ENCODE results near the gene MRPL9.
A peak's percentile ranks its signal among the peaks of the same experiment; 100 is the strongest.
"Not testable (repeated sequence)": the region's sequence is repeated elsewhere in the genome, so short reads cannot be mapped to it uniquely, and the experiment has no call there.

MRPL9 gene

DNA sequence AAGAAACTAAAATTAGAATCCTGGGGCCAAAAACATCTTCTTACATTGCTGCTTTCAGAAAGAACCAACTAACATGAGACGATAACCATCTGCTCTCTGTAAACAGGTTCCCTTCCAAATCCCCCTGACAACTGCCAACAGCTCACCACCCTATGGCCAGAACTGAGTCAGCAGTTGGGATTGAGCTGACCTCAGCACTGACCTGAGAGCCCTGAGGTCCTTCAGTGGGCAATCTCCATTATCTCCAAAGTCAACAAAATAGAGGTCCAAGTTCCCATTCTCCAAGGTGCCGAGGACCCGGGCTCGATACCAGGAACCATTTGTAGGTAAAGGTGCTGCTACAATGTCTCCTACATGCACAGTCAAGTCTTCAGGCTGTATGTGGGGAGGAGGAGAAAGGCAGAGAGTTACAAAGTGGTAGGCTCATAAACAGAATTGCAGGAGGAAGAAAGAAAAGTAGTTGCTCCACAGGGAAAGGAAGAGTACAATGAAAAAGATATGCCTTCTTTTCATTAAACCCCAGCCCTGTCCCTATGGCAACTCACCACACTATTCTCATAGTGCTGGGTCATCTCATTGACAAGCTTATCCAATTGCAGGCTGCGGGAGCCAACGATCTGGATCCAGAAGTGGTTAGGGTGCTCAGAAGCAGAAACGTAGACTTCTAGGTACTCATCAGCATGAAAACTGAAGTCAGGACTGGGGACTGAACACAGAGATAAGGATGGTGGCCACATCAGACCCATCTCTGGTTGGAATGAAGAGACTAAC is 12.8 kb upstream of the MRPL9 start:
- peaks cover 32% of the 10 kb centered on the region for H3K36me3 Mint-ChIP-seq
- ATAC-seq (ENCODE audit: low read depth) (no peak), DNase-seq (ENCODE audit: low spot score in 2 of 2) (no peak)
- no peaks in the 10 kb centered on the region for H3K27me3 Mint-ChIP-seq
- H3K4me1 Mint-ChIP-seq, result no peaks in the 10 kb centered on the region
- no peaks in the 10 kb centered on the region for H3K9me3 Mint-ChIP-seq
- H3K4me3 Mint-ChIP-seq, result no peak overlapping the region
- no peak overlapping the region for H3K27ac Mint-ChIP-seq

DNA sequence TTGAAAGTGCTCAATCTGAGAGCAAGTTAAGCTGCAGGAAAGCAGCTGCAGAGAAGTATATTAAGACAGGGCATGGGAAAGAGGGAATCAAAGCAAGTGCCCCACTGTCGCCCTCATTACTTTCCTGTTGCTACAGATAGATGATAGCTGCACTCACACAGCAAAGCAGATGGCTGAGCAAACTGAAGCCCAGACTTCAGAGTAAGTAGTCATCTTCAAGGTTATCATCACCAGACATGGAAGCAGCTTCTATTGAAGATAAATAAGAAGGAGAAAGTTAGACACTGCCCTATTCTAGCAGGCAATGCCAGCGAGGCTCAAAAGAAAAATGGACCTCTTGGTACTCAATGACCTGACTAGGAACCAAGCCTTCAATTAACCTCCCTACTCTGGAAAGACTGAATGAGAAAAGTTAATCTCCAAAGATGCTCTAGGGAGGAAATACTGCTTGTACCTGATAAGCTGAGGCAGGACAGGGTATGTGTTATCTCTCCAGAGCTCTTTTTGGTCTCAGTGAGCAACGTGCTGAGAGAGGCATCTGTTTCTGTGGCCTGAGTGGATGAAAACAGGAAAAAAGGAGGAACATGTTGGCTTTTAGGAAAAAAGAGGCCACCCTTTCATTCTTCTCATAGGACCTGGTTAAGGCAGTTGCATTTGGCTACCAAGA is 11.1 kb upstream of the MRPL9 start:
- Mint-ChIP-seq H3K4me3 (no peak overlapping the region), H3K9me3 (no peaks in the 10 kb centered on the region), H3K27me3 (no peaks in the 10 kb centered on the region), H3K36me3 (peaks cover 32% of the 10 kb centered on the region), H3K4me1 (no peaks in the 10 kb centered on the region), H3K27ac (no peak overlapping the region)
- ATAC-seq (ENCODE audit: low read depth), result no peak
- no peak for DNase-seq (ENCODE audit: low spot score in 2 of 2)

DNA sequence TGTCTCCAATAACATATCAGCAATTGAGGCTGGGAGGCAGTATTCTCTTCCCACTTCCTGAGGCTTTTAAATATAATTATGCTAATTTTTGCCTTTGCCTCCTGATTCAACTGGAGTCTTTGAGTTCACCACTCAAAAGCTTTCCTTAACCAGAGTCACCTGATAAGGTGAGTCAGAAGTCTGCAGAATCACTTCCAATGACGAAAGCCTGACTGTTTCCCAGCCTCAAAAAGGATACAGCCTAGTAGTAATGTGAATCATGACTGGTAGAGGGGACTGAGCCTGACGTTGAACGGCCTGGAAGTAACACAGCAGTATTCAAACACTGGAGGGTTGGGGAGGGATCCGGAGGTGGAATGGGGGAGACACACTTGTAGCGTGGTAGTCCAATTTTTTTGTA is 10.4 kb upstream of the MRPL9 start:
- peaks cover 28% of the 10 kb centered on the region for H3K36me3 Mint-ChIP-seq
- H3K27me3 Mint-ChIP-seq, result no peaks in the 10 kb centered on the region
- H3K9me3 Mint-ChIP-seq, result no peaks in the 10 kb centered on the region
- ATAC-seq (ENCODE audit: low read depth) (no peak), DNase-seq (ENCODE audit: low spot score in 2 of 2) (no peak)
- H3K4me1 Mint-ChIP-seq, result no peaks in the 10 kb centered on the region
- H3K4me3 Mint-ChIP-seq, result no peak overlapping the region
- H3K27ac Mint-ChIP-seq, result no peak overlapping the region

DNA sequence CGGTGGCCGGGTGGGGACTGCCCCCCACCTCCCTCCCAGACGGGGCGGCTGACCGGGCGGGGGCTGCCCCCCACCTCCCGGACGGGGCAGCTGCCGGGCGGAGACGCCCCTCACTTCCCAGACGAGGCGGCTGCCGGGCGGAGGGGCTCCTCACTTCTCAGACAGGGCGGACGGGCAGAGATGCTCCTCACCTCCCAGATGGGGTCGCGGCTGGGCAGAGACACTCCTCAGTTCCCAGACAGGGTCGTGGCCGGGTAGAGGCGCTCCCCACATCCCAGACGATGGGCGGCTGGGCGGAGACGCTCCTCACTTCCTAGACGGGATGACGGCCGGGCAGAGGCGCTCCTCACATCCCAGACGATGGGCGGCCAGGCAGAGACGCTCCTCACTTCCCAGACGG is 6.0 kb upstream of the MRPL9 start:
- DNase-seq (ENCODE audit: low spot score in 2 of 2); H3K27ac Mint-ChIP-seq; H3K4me3 Mint-ChIP-seq; H3K4me1 Mint-ChIP-seq; H3K36me3 Mint-ChIP-seq; H3K27me3 Mint-ChIP-seq; ATAC-seq (ENCODE audit: low read depth); H3K9me3 Mint-ChIP-seq: not testable (repeated sequence)

DNA sequence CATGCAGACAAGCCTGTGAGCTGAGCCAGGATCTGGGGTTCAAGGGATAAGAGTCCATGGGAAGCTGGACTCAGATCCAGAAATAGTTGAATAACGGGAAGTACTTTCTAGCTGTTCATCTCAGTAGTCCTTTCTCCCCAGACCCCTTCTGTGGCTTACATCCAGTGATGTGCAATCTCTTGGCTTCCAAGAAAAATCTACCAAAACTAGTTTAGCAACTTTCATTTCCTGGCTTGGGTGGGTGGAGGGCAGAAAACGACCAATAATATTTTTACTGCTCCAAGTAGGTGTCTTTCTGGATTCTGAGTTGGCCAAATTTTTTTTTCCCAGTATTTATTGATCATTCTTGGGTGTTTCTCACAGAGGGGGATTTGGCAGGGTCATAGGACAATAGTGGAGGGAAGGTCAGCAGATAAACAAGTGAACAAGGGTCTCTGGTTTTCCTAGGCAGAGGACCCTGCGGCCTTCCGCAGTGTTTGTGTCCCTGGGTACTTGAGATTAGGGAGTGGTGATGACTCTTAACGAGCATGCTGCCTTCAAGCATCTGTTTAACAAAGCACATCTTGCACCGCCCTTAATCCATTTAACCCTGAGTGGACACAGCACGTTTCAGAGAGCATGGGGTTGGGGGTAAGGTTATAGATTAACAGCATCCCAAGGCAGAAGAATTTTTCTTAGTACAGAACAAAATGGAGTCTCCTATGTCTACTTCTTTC is 5.2 kb upstream of the MRPL9 start:
- H3K27me3 Mint-ChIP-seq; H3K36me3 Mint-ChIP-seq; H3K4me1 Mint-ChIP-seq; DNase-seq (ENCODE audit: low spot score in 2 of 2); H3K9me3 Mint-ChIP-seq; ATAC-seq (ENCODE audit: low read depth); H3K4me3 Mint-ChIP-seq; H3K27ac Mint-ChIP-seq: not testable (repeated sequence)

DNA sequence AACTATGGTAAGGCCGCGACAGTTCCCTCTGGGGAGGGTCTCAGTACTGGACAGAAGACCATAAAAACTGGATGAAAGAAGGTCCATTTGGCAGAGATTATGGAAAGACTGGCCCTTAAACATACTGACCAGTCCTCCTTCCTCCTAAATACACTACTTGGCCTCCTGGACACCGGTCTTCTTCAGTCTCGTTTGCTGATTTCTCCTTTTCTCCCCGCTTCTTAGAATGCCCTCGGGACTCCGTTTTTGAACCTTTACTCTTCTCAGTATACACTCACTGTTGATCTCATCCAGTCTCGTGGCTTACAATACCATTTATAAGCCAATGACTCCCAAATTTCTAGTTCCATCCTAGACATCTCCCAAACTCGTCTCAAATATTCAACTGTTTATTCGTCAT is 694 bp upstream of the MRPL9 start:
- ATAC-seq (ENCODE audit: low read depth) (no peak), DNase-seq (ENCODE audit: low spot score in 2 of 2) (no peak)
- Mint-ChIP-seq H3K9me3 (no peaks in the 10 kb centered on the region), H3K27me3 (no peaks in the 10 kb centered on the region), H3K4me1 (peaks cover 13% of the 10 kb centered on the region), H3K36me3 (peaks cover 15% of the 10 kb centered on the region), H3K4me3 (peak overlapping the region; percentile 96), H3K27ac (peak overlapping the region; percentile 98)

DNA sequence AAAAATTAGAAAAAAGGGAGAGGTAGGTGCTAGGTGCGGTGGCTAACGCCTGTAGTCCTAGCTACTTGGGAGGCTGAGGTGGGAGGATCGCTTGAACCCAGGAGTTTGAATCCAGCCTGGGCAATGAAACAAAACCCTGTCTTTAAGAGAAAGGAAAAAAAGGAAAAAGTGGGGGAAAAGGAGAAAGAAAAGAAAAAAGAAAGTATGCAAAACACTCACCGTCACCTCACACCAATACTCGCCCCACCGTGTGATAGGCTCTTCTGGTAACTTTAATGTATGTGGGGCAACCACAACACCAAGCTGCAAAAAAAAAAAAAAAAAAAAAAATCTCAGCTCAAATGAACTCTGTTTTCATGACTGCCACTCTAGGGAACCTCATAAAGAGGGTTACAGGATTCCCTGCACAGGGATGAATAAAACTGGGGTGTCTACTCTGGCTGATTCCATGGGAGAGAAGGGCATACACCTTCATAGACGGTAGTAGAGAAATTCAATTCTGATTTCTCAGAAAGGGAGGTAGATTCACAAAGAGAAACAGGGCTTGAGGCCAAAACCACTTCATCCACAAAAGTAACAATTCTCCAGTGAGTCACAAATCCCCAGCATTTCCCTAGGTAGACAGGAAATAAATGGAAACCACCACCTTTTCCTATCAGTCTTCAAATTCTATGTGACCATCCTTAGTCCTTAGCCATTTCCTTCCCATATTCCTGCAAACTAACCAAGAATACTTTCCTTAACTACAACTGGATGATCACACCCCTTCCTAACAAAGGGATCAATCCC is 2.5 kb downstream of the MRPL9 start:
- DNase-seq (ENCODE audit: low spot score in 2 of 2), result no peak
- no peak overlapping the region for H3K27ac Mint-ChIP-seq
- H3K4me1 Mint-ChIP-seq, result peaks cover 13% of the 10 kb centered on the region
- no peak overlapping the region for H3K4me3 Mint-ChIP-seq
- no peaks in the 10 kb centered on the region for H3K27me3 Mint-ChIP-seq
- no peaks in the 10 kb centered on the region for H3K9me3 Mint-ChIP-seq
- no peak for ATAC-seq (ENCODE audit: low read depth)
- H3K36me3 Mint-ChIP-seq, result peaks cover 26% of the 10 kb centered on the region

DNA sequence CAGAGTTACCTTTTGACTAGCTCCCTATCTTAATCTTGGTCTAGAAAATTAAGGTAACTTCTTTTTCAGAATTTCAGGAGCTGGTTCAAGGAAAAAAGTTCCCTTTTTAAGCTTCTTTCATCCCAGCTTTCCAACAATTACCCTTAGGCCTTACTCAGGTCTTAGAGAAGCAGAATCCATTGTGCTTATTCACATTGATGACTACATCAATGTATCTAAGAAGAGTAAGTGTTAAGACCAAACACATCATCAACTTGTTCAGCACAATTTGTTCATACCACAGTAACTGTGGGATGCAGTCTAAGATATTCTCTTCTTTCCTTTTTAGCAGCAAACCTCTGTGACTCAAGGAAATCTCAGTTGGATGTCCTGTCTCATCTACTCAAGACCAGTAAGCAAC is 4.1 kb downstream of the MRPL9 start:
- H3K4me1 Mint-ChIP-seq, result peaks cover 11% of the 10 kb centered on the region
- H3K36me3 Mint-ChIP-seq, result peaks cover 29% of the 10 kb centered on the region
- no peaks in the 10 kb centered on the region for H3K27me3 Mint-ChIP-seq
- no peaks in the 10 kb centered on the region for H3K9me3 Mint-ChIP-seq
- no peak overlapping the region for H3K4me3 Mint-ChIP-seq
- DNase-seq (ENCODE audit: low spot score in 2 of 2) (no peak), ATAC-seq (ENCODE audit: low read depth) (no peak)
- H3K27ac Mint-ChIP-seq, result no peak overlapping the region

DNA sequence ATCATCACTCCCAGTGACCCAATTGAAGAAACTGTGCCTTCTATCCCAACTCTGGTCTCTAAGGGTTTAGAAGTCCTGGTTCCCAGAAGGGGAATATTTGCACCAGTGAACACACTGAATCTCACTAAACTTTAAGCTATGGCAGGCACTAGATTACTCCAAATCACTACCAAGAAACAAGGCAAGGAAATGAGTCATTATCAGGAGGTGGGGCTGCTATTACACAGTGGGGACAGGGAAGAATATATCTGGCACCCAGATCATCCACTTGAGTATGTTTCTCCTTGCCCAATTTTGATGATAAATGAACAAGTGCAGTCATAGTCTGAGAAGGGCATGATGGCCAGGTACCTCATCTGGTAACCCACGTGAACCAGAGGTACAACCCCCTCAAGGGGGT is 7.0 kb downstream of the MRPL9 start:
- H3K27me3 Mint-ChIP-seq, result peaks cover 2% of the 10 kb centered on the region
- H3K9me3 Mint-ChIP-seq, result no peaks in the 10 kb centered on the region
- H3K27ac Mint-ChIP-seq, result no peak overlapping the region
- H3K4me1 Mint-ChIP-seq, result no peaks in the 10 kb centered on the region
- H3K4me3 Mint-ChIP-seq, result no peak overlapping the region
- no peak for DNase-seq (ENCODE audit: low spot score in 2 of 2)
- H3K36me3 Mint-ChIP-seq, result peaks cover 26% of the 10 kb centered on the region
- ATAC-seq (ENCODE audit: low read depth), result no peak

DNA sequence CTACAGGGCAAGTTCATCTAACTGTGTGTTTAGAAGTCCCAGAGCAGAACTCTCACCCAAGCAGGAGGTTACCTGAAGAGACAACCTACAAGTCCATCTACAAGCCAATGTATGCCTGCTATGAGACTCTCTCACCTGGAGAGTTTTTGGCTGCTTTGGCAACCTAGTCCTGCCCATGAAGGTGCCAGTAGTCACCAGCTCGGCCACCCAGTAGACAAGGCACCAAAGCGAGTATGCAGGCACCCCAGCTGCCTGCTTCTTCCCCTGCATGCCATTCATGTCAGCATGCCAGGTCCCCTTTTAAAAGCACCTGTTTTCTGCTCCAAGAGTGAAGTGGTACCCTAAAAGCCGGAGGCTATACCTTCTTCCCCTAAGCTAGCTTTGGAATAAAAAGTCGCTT is 21.8 kb downstream of the MRPL9 start:
- no peak overlapping the region for H3K4me3 Mint-ChIP-seq
- no peak for DNase-seq (ENCODE audit: low spot score in 2 of 2)
- peaks cover 11% of the 10 kb centered on the region for H3K9me3 Mint-ChIP-seq
- H3K27ac Mint-ChIP-seq, result no peak overlapping the region
- H3K4me1 Mint-ChIP-seq, result no peaks in the 10 kb centered on the region
- ATAC-seq (ENCODE audit: low read depth), result no peak
- H3K36me3 Mint-ChIP-seq, result peaks cover 3% of the 10 kb centered on the region
- peaks cover 2% of the 10 kb centered on the region for H3K27me3 Mint-ChIP-seq

DNA sequence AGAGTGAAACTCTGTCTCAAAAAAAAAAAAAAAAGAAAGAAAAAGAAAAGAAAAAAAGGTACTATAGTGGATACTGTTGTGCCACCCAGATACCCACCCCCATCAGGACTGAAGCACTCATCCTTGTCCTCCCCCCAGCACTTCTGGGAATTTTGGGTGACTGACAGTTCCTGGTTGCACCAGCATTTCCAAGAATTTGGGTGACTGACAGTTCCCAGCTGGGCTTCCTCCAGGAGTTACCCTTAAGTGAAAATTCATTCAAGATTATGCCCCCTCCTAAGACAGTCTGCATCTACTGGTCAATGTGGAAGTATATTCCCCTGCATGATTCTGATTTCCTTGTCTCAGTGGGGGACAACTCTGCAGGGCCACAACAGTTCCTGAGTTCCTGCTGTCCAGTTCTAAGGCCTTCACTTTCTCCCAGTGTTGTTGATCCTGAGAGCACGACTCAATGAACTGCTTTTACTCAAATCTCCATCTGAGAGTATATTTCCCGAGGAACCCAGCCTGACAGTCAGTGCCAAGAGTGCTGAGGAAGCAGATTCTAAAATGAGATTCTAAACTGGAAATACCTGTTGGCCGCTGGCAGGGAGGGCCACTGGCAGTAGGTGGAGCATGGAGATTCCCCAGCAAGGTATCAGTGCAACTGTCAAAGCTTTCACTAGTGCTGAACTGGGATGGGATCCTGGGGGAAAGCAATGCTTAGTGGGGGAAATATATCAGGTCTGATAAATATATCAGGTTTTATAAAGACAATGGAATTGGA is 23.5 kb downstream of the MRPL9 start:
- DNase-seq (ENCODE audit: low spot score in 2 of 2) (no peak), ATAC-seq (ENCODE audit: low read depth) (no peak)
- Mint-ChIP-seq H3K36me3 (peaks cover 4% of the 10 kb centered on the region), H3K9me3 (peaks cover 11% of the 10 kb centered on the region), H3K27ac (no peak overlapping the region), H3K27me3 (peaks cover 5% of the 10 kb centered on the region), H3K4me3 (no peak overlapping the region), H3K4me1 (peaks cover 3% of the 10 kb centered on the region)

DNA sequence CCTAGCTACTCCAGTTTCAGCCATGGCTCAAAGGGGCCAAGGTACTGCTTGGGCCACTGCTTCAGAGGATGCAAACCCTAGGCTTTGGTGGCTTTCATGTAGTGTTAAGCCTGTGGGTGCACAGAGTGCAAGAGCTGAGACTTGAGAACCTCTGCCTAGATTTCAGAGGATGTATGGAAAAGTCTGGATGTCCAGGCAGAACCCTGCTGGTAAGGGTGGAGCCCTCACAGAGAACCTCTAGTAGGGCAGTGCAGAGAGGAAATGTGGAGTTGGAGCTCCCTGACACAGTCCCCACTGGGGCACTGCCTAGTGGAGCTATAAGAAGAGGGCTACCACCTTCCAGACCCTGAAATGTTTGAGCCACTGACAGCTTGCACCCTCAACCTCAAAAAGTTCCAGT is 25.8 kb downstream of the MRPL9 start:
- peaks cover 11% of the 10 kb centered on the region for H3K27me3 Mint-ChIP-seq
- peaks cover 3% of the 10 kb centered on the region for H3K4me1 Mint-ChIP-seq
- no peak overlapping the region for H3K4me3 Mint-ChIP-seq
- ATAC-seq (ENCODE audit: low read depth) (no peak), DNase-seq (ENCODE audit: low spot score in 2 of 2) (no peak)
- no peak overlapping the region for H3K27ac Mint-ChIP-seq
- H3K9me3 Mint-ChIP-seq, result peaks cover 11% of the 10 kb centered on the region
- H3K36me3 Mint-ChIP-seq, result peaks cover 4% of the 10 kb centered on the region

DNA sequence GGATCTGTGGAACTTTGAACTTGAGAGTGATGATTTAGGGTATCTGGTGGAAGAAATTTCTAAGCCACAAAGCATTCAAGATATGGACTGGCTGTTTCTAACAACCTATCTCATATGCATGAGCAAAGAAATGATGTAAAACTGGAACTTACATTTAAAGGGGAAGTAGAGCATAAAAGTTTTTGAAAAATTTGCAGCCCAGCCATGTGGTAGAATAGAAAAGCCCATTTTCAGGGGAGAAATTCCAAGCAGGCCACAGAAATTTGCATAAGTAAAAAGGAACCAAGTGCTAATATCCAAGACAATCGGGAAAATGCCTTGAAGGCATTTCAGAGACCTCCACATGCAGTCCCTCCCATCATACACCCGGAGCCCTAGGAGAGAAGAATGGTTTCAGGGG is 26.3 kb downstream of the MRPL9 start:
- H3K36me3 Mint-ChIP-seq, result peaks cover 4% of the 10 kb centered on the region

More for the DNA sequence above, 26.3 kb downstream of the MRPL9 start:
- Mint-ChIP-seq H3K4me1 (peaks cover 3% of the 10 kb centered on the region), H3K4me3 (no peak overlapping the region), H3K27ac (no peak overlapping the region), H3K27me3 (peaks cover 13% of the 10 kb centered on the region), H3K9me3 (peaks cover 11% of the 10 kb centered on the region)
- DNase-seq (ENCODE audit: low spot score in 2 of 2) (no peak), ATAC-seq (ENCODE audit: low read depth) (no peak)

Data from memory B cell (primary cell).